Endodermal cell (in vitro differentiated cells): ENCODE measurements around the gene GNB1. TPM values are rescaled to one million over a fixed set of nuclear protein-coding genes. Genes with fewer than 3 reads are reported as not detected.
A peak's percentile ranks its signal among the peaks of the same experiment; 100 is the strongest.

Source experiments
- DNase-seq: peaks from one replicate; pipeline ENCODE4 v3.0.0-alpha.2; 2017
- H3K27ac ChIP-seq: 2 replicates; pipeline ENCODE4 v1.5.1; 2013; ENCODE audit warnings: mild to moderate bottlenecking, low read depth, low read length, moderate library complexity
- H3K27me3 ChIP-seq: 2 replicates; pipeline ENCODE4 v1.6.1; 2013; ENCODE audit warnings: mild to moderate bottlenecking, low read length, moderate library complexity; ENCODE audit not compliant: insufficient read depth, control insufficient read depth, poor library complexity, severe bottlenecking
- H3K36me3 ChIP-seq: 2 replicates; pipeline ENCODE4 v1.7.0; 2013; ENCODE audit warnings: mild to moderate bottlenecking, low read length, moderate library complexity; ENCODE audit not compliant: control insufficient read depth, insufficient read depth
- H3K4me1 ChIP-seq: one replicate; pipeline ENCODE4 v1.7.0; 2013; ENCODE audit warnings: low read length; ENCODE audit not compliant: control insufficient read depth, insufficient read depth
- H3K4me3 ChIP-seq: 2 replicates; pipeline ENCODE4 v1.5.1; 2013; ENCODE audit warnings: mild to moderate bottlenecking, low read length, moderate library complexity
- H3K9ac ChIP-seq: 2 replicates; pipeline ENCODE4 v1.6.1; 2013; ENCODE audit warnings: mild to moderate bottlenecking, low read length, moderate library complexity; ENCODE audit not compliant: poor library complexity, severe bottlenecking; ENCODE audit errors: extremely low read depth
- H3K9me3 ChIP-seq: 2 replicates; pipeline ENCODE4 v1.6.1; 2013; ENCODE audit warnings: mild to moderate bottlenecking, low read length, moderate library complexity; ENCODE audit not compliant: control insufficient read depth
- H3K27ac Mint-ChIP-seq: 2 replicates; pipeline ENCODE4 v1.8.0; 2020; ENCODE audit warnings: mixed read lengths
- H3K27me3 Mint-ChIP-seq: 2 replicates; pipeline ENCODE4 v1.8.0; 2021; ENCODE audit warnings: mild to moderate bottlenecking, mixed read lengths; ENCODE audit not compliant: insufficient read depth
- H3K36me3 Mint-ChIP-seq: 2 replicates; pipeline ENCODE4 v1.8.0; 2020; ENCODE audit warnings: low read depth, mixed read lengths
- H3K4me1 Mint-ChIP-seq: 2 replicates; pipeline ENCODE4 v1.8.0; 2020; ENCODE audit warnings: mixed read lengths
- H3K4me3 Mint-ChIP-seq: 2 replicates; pipeline ENCODE4 v1.8.0; 2020; ENCODE audit warnings: mild to moderate bottlenecking, moderate library complexity, mixed read lengths
- H3K9me3 Mint-ChIP-seq: 2 replicates; pipeline ENCODE4 v1.8.0; 2020; ENCODE audit warnings: mild to moderate bottlenecking, mixed read lengths
- WGBS, 2 experiments: methylation state at CpG; one replicate each; pipeline versions ENCODE4 v1.1.5 to v1.1.7; 2013; ENCODE audit warnings: missing lambda C conversion rate in 2 of 2, mixed read lengths in 1 of 2; ENCODE audit not compliant: insufficient coverage in 1 of 2, insufficient read length in 1 of 2; 5-methylcytosine and 5-hydroxymethylcytosine counted together
- total RNA-seq, 2 donors: library from RNA; stranded (reverse); fragmentation: NEBNext Ultra II Directional in 1 of 2; extraction: Animal tissue kit (Norgen Biotek cat#: 25700) in 1 of 2; gene quantifications; 2 replicates in 1 of 2; 3 replicates in 1 of 2; pipeline ENCODE4 v1.2.1, GENCODE V29; 2021
- TF ChIP-seq, protein P1 (sequence below): fragments of 200-600 bp; sonication (generic); conservative IDR thresholded peaks from 2 replicates; pipeline ENCODE4 v1.5.0; 2021; ENCODE audit warnings: antibody characterized with exemption, mild to moderate bottlenecking

GNB1 gene
- total RNA-seq, 2 donors from 2014 or later = 369 to 371 TPM

DNA sequence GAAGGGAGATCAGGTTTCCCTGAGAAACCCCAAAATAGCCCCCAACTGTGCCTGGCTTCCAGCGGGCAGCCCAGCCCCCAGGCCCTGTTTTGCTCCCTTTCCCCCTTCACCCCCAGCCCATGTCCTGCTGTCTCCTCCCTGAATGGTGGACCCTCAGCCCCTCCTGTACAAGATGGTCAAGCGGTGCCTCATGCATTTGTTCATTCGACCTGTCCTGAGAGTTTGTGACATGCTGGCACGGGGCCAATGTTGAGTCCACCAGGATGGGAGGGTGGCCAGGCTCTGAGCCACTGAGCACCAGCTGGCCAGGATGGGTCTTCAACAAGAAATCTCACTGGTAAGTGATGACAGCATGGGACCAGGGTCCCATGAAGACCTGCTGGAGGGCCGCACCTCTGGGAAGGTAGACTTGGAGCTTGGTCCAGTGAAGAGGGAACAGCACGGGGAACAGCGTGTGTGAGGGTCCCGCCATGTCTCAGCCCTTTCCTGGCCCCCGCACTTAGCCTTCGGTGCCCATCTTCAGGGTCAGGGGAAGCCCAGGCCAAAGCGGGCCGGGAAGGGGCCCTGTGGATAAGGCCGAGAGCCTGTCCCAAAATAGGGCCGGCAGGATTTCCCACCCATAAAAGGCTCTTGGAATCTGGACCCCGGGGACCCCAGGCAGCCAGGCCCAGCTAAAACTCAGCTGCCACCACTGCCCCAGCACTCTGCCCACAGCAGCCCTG lies 24.2 kb upstream of the GNB1 start, which contains the start of gene CALML6:
Gene CALML6, plus strand, starts transcription at position 290 of the 722 bp plus-strand sequence. Its CDS starts 21 bp downstream, at position 311.
- Histone ChIP-seq H3K9ac (no peak within 1 kb of the TSS), H3K4me3 (no peak within 1 kb of the TSS), H3K27ac (no peak within 1 kb of the TSS), H3K27me3 (peaks cover 7% of the 10 kb centered on the region), H3K4me1 (no peaks in the 10 kb centered on the region), H3K36me3 (no peaks in the 10 kb centered on the region), H3K9me3 (no peaks in the 10 kb centered on the region)
- TF ChIP-seq, protein P1, sequence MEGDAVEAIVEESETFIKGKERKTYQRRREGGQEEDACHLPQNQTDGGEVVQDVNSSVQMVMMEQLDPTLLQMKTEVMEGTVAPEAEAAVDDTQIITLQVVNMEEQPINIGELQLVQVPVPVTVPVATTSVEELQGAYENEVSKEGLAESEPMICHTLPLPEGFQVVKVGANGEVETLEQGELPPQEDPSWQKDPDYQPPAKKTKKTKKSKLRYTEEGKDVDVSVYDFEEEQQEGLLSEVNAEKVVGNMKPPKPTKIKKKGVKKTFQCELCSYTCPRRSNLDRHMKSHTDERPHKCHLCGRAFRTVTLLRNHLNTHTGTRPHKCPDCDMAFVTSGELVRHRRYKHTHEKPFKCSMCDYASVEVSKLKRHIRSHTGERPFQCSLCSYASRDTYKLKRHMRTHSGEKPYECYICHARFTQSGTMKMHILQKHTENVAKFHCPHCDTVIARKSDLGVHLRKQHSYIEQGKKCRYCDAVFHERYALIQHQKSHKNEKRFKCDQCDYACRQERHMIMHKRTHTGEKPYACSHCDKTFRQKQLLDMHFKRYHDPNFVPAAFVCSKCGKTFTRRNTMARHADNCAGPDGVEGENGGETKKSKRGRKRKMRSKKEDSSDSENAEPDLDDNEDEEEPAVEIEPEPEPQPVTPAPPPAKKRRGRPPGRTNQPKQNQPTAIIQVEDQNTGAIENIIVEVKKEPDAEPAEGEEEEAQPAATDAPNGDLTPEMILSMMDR = no peak
- H3K36me3 Mint-ChIP-seq = no peaks in the 10 kb centered on the region
- no peaks in the 10 kb centered on the region for H3K9me3 Mint-ChIP-seq
- H3K27ac Mint-ChIP-seq = no peak within 1 kb of the TSS
- H3K4me1 Mint-ChIP-seq = peaks cover 4% of the 10 kb centered on the region
- no peak within 1 kb of the TSS for H3K4me3 Mint-ChIP-seq
- peaks cover 11% of the 10 kb centered on the region for H3K27me3 Mint-ChIP-seq
- DNase-seq = peak; percentile 49
- WGBS, 2 experiments = 90 to 98% methylated on average over 11 to 15 of the region's 15 CpGs

DNA sequence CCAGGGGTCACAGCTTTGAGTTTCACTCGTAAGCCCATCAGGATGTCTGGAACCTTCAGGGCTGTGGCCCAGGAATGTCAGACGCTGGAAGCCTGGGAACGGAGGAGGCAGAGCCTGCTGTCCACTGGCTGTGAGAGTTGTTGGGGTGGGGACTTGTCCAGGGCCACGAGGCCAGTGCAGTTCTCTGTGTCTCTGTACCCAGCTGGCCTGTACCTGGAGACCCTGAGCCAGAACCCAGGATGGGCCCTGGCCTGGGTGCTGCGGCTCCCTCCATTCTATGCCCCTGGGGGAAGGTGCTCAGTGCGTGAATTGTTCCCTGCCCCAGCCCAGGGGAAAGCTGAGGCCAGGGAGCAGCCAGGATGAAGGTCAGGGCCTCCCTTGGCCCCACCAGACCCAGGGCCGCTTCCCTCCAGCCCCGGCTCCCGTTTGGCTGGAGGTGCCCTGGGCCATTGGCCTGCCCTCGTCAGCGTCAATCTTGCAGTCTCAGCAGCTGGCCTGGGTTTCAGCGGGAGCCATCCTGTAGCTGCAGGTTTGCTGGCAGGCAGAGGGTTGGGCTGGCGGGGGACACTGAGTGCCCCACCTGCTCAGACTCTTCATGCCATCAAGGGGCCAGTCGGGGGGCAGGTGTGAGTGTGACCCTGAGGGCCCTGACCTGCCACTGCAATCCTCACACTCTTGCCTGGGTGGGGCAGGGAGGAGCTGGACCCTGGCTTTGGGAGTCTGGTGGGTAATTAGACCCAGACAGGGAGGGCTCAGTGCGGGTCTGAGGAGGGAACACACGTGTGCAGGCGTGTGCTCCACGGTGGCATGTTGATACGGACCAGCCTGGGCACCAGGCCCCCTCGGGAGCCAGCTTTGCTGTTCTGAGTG lies 23.4 kb upstream of the GNB1 start:
- Mint-ChIP-seq H3K4me1 (peaks cover 7% of the 10 kb centered on the region), H3K36me3 (no peaks in the 10 kb centered on the region), H3K27ac (no peak overlapping the region), H3K4me3 (no peak overlapping the region), H3K27me3 (peaks cover 11% of the 10 kb centered on the region), H3K9me3 (no peaks in the 10 kb centered on the region)
- TF ChIP-seq, protein P1 = no peak
- H3K4me1 ChIP-seq = no peaks in the 10 kb centered on the region
- no peaks in the 10 kb centered on the region for H3K9me3 ChIP-seq
- H3K4me3 ChIP-seq = no peak overlapping the region
- H3K9ac ChIP-seq = no peak overlapping the region
- 85 to 87% methylated on average over 13 to 20 of the region's 20 CpGs for WGBS, 2 experiments
- no peaks in the 10 kb centered on the region for H3K36me3 ChIP-seq
- H3K27ac ChIP-seq = no peak overlapping the region
- peak; percentile 52 for DNase-seq
- peaks cover 7% of the 10 kb centered on the region for H3K27me3 ChIP-seq

DNA sequence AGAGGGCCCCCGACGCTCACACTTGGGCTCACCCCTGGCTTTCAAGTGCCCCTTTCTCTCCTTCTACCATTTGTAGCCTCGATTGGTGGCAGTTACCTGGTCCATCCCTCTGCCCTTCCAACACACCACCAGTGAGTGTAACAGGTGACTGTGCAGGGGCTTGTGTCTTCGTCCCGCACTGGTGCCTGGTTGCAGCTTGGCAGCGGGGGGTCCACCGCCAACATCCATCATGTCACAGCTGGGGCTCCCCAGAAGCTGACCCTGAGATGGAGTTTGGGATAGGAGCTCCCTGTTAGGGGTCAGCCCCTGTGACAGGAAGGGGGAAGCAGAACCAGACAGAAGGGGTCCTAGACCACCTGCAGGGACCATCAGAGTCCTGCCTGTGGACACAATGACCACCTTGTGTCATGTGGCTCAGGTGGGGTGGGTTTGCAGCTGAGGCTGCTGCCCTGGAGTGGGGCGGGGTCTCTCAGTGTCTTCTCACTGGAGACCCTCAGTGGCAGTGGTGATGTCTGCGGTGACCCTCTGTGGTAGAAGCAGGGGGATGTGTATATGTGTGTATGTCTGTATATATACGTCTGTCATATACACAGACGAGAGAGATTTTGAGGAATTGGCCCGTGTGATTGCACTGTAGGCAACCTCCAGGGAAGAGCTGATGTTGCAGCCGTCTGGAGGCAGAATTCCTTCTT lies 20.6 kb upstream of the GNB1 start:
- Mint-ChIP-seq H3K27me3 (no peaks in the 10 kb centered on the region), H3K36me3 (no peaks in the 10 kb centered on the region), H3K27ac (no peak overlapping the region), H3K9me3 (no peaks in the 10 kb centered on the region), H3K4me1 (peaks cover 7% of the 10 kb centered on the region), H3K4me3 (no peak overlapping the region)
- DNase-seq = peak; percentile 38
- Histone ChIP-seq H3K9ac (no peak overlapping the region), H3K9me3 (no peaks in the 10 kb centered on the region), H3K4me3 (no peak overlapping the region), H3K27me3 (no peaks in the 10 kb centered on the region), H3K36me3 (no peaks in the 10 kb centered on the region), H3K27ac (no peak overlapping the region), H3K4me1 (no peaks in the 10 kb centered on the region)
- WGBS, 2 experiments = 95 to 96% methylated on average over 8 to 13 of the region's 13 CpGs
- TF ChIP-seq, protein P1 = no peak
